Caco-2 (cell line): ENCODE measurements around the gene KIRREL3. TPM values are rescaled to one million over a fixed set of nuclear protein-coding genes. Genes with fewer than 3 reads are reported as not detected.

ENCODE experiments used
- BruUV-seq: library from RNA; stranded (reverse); fragments of 400-500 nt; replicated peaks from 2 replicates; lab custom pipeline; 2021; lab: Mats Ljungman, UMichigan
- CTCF ChIA-PET: fragments of 300-600 bp; sonication (Branson Sonifier 250); formaldehyde crosslinking; loops from one replicate; lab custom pipeline; 2022; ENCODE audit warnings: antibody characterized with exemption; lab: Charles Lee
- POLR2A ChIA-PET: fragments of 300-600 bp; sonication (Branson Sonifier 250); formaldehyde crosslinking; loops from one replicate; lab custom pipeline; 2022; ENCODE audit warnings: antibody characterized with exemption; lab: Charles Lee
- DNase-seq, 2 experiments: peaks; one replicate each; pipeline versions ENCODE4 v3.0.0 to v3.0.0-alpha.2; 2020 to 2022
- H3K27me3 ChIP-seq: replicated peaks from 2 replicates; pipeline ENCODE4 v1.6.0; 2011; ENCODE audit warnings: low read length; ENCODE audit not compliant: control insufficient read depth, insufficient read depth
- H3K36me3 ChIP-seq: 2 replicates; pipeline ENCODE4 v1.5.1; 2011; ENCODE audit warnings: low read length; ENCODE audit not compliant: control insufficient read depth, insufficient read depth
- H3K4me1 ChIP-seq: fragments of 250-450 bp; sonication (Bioruptor Pico); 2 replicates; pipeline ENCODE4 v1.5.1; 2020; ENCODE audit warnings: mild to moderate bottlenecking
- H3K4me3 ChIP-seq: 2 replicates; pipeline ENCODE4 v1.5.1; 2011; ENCODE audit warnings: low read depth, mild to moderate bottlenecking, control low read depth, low read length
- H3K9me3 ChIP-seq: fragments of 250-450 bp; sonication (Bioruptor Pico); 2 replicates; pipeline ENCODE4 v1.5.1; 2020; ENCODE audit warnings: mild to moderate bottlenecking, moderate library complexity
- H3K27ac Mint-ChIP-seq: one replicate; pipeline ENCODE4 v1.8.0; 2022; ENCODE audit warnings: mixed read lengths; ENCODE audit not compliant: unreplicated experiment
- H3K27me3 Mint-ChIP-seq: one replicate; pipeline ENCODE4 v1.8.0; 2022; ENCODE audit warnings: mixed read lengths; ENCODE audit not compliant: insufficient read depth, unreplicated experiment
- H3K36me3 Mint-ChIP-seq: one replicate; pipeline ENCODE4 v1.8.0; 2022; ENCODE audit warnings: mild to moderate bottlenecking, mixed read lengths; ENCODE audit not compliant: insufficient read depth, unreplicated experiment
- H3K4me1 Mint-ChIP-seq: one replicate; pipeline ENCODE4 v1.8.0; 2022; ENCODE audit warnings: low read depth, mixed read lengths; ENCODE audit not compliant: unreplicated experiment
- H3K4me3 Mint-ChIP-seq: one replicate; pipeline ENCODE4 v1.8.0; 2022; ENCODE audit warnings: mild to moderate bottlenecking, moderate library complexity, mixed read lengths; ENCODE audit not compliant: unreplicated experiment
- H3K9me3 Mint-ChIP-seq: one replicate; pipeline ENCODE4 v1.8.0; 2022; ENCODE audit warnings: mixed read lengths; ENCODE audit not compliant: unreplicated experiment
- intact Hi-C: fragments of 100-400 bp; cut with micrococcal nuclease; formaldehyde crosslinking; loops from one replicate; pipeline ENCODE4 v1.10.0; 2022; ENCODE audit not compliant: unreplicated experiment
- total RNA-seq: library from RNA; stranded (reverse); gene quantifications from 2 replicates; pipeline ENCODE4 v1.2.3, GENCODE V29; 2022
- TF ChIP-seq, protein P1 (sequence below), 2 experiments: fragments of 200-600 bp in 1 of 2; IDR thresholded peaks; 1 replicate in 1 of 2; 2 replicates in 1 of 2; pipeline versions ENCODE4 v1.5.1 to v1.8.0; 2011 to 2022; ENCODE audit warnings: antibody characterized with exemption in 1 of 2, control low read depth in 1 of 2, inconsistent platforms in 1 of 2, low read depth in 1 of 2, low read length in 1 of 2, mild to moderate bottlenecking in 1 of 2, moderate library complexity in 1 of 2; ENCODE audit not compliant: insufficient read depth in 1 of 2, severe bottlenecking in 1 of 2, unreplicated experiment in 1 of 2

The KIRREL3 gene
- total RNA-seq, 1 experiment from 2014 or later, result not detected

GRCh38 chr11:126473269-126473668 is 527.3 kb downstream of the KIRREL3 start:
- H3K9me3 ChIP-seq, result no peaks in the 10 kb centered on the region
- TF ChIP-seq, protein P1, sequence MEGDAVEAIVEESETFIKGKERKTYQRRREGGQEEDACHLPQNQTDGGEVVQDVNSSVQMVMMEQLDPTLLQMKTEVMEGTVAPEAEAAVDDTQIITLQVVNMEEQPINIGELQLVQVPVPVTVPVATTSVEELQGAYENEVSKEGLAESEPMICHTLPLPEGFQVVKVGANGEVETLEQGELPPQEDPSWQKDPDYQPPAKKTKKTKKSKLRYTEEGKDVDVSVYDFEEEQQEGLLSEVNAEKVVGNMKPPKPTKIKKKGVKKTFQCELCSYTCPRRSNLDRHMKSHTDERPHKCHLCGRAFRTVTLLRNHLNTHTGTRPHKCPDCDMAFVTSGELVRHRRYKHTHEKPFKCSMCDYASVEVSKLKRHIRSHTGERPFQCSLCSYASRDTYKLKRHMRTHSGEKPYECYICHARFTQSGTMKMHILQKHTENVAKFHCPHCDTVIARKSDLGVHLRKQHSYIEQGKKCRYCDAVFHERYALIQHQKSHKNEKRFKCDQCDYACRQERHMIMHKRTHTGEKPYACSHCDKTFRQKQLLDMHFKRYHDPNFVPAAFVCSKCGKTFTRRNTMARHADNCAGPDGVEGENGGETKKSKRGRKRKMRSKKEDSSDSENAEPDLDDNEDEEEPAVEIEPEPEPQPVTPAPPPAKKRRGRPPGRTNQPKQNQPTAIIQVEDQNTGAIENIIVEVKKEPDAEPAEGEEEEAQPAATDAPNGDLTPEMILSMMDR (IDR thresholded peaks at IDR 0.05; ENCODE audit: insufficient read depth in 1 of 2, low read depth in 1 of 2, low read length in 1 of 2, severe bottlenecking in 1 of 2, unreplicated experiment in 1 of 2), result no peak
- H3K4me1 ChIP-seq, result no peaks in the 10 kb centered on the region
- no peak overlapping the region for H3K4me3 Mint-ChIP-seq
- intact Hi-C loops, result no loop called here
- no TSS peak for BruUV-seq
- no peak for DNase-seq
- no peaks in the 10 kb centered on the region for H3K36me3 Mint-ChIP-seq
- no peak overlapping the region for H3K27ac Mint-ChIP-seq
- H3K27me3 Mint-ChIP-seq, result peaks cover 7% of the 10 kb centered on the region
- no peak overlapping the region for H3K4me3 ChIP-seq
- ChIA-PET POLR2A (no interaction called here), CTCF (no interaction called here)
- H3K9me3 Mint-ChIP-seq, result no peaks in the 10 kb centered on the region
- H3K4me1 Mint-ChIP-seq, result no peaks in the 10 kb centered on the region
- no peaks in the 10 kb centered on the region for H3K36me3 ChIP-seq
- peaks cover 2% of the 10 kb centered on the region for H3K27me3 ChIP-seq

DNA sequence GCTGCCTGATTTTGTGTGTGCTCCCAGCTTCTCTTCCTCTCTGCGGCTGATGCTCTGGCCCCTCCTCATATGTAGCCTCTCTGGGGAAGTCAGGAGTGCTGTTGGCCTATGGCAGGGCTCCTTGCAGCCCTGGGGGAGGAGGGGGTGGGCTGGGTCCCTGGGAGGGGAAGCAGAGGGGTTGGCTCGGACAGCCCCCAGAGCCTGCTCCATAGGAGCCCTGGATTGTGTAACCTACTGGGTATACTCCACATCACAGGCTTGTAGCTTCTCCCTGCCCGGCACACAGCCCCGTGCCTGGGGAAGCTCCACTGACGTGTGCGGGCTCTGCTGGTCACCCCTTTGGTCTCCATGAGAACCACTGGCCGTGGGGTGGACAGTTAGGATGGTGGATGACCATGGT is 531.3 kb downstream of the KIRREL3 start:
- Histone ChIP-seq H3K4me1 (no peaks in the 10 kb centered on the region), H3K9me3 (0 out of 2 replicates have a peak, but pooled peaks cover 4% of the 10 kb centered on the region), H3K4me3 (no peak overlapping the region), H3K36me3 (no peaks in the 10 kb centered on the region), H3K27me3 (peaks cover 5% of the 10 kb centered on the region)
- no peaks in the 10 kb centered on the region for H3K36me3 Mint-ChIP-seq
- CTCF ChIA-PET, result interaction anchor here (1.8 kb wide), 1 partner anchor 11 kb away, joined by 4 read pairs; no protein-coding TSS in a partner anchor
- H3K9me3 Mint-ChIP-seq, result peaks cover 6% of the 10 kb centered on the region
- no peak overlapping the region for H3K4me3 Mint-ChIP-seq
- H3K27me3 Mint-ChIP-seq, result peaks cover 24% of the 10 kb centered on the region
- intact Hi-C loops, result no loop called here
- BruUV-seq, result no TSS peak
- POLR2A ChIA-PET, result no interaction called here
- DNase-seq, result no peak
- TF ChIP-seq, protein P1 (IDR thresholded peaks at IDR 0.05; ENCODE audit: insufficient read depth in 1 of 2, low read depth in 1 of 2, low read length in 1 of 2, severe bottlenecking in 1 of 2, unreplicated experiment in 1 of 2), result no peak
- H3K27ac Mint-ChIP-seq, result no peak overlapping the region
- no peaks in the 10 kb centered on the region for H3K4me1 Mint-ChIP-seq

DNA sequence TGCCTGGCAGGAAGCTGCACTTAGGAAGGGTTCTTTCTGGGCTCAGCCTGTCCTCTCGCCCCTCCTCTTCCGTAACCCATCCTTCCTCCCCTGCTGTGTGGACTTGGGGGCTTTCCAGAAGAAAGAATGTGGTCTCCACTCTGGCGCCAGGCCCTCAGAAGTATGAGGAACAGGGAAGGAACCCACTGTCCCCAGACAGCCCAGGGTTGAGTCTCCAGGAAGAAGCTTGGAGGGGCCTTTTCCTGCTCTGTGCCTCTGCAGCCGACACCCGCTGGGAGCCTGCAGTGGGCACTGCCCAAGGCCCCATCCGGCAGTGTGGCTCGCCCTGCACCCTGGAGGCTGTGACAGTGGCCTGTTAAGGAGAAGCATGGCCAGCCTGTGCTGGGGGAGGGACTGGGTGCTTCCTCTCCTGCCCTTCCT is 532.5 kb downstream of the KIRREL3 start:
- DNase-seq, result no peak
- no peaks in the 10 kb centered on the region for H3K36me3 ChIP-seq
- 0 out of 2 replicates have a peak, but pooled peaks cover 4% of the 10 kb centered on the region for H3K9me3 ChIP-seq
- BruUV-seq, result no TSS peak
- no peak overlapping the region for H3K27ac Mint-ChIP-seq
- POLR2A ChIA-PET, result interaction anchor here (0.6 kb wide), 1 partner anchor 1529 kb away, joined by 7 read pairs; no protein-coding TSS in a partner anchor
- no peaks in the 10 kb centered on the region for H3K36me3 Mint-ChIP-seq
- H3K9me3 Mint-ChIP-seq, result peaks cover 11% of the 10 kb centered on the region
- intact Hi-C loops, result no loop called here
- no peaks in the 10 kb centered on the region for H3K4me1 ChIP-seq
- TF ChIP-seq, protein P1 (IDR thresholded peaks at IDR 0.05; ENCODE audit: insufficient read depth in 1 of 2, low read depth in 1 of 2, low read length in 1 of 2, severe bottlenecking in 1 of 2, unreplicated experiment in 1 of 2), result no peak
- no peak overlapping the region for H3K4me3 Mint-ChIP-seq
- no peaks in the 10 kb centered on the region for H3K4me1 Mint-ChIP-seq
- no peak overlapping the region for H3K4me3 ChIP-seq
- CTCF ChIA-PET, result interaction anchor here (0.7 to 1.8 kb wide), 2 partner anchors 13 to 28 kb away, joined by 3 to 4 read pairs; no protein-coding TSS in a partner anchor
- peaks cover 7% of the 10 kb centered on the region for H3K27me3 ChIP-seq
- H3K27me3 Mint-ChIP-seq, result peaks cover 30% of the 10 kb centered on the region
